ENCODE results near the gene ZNF629.

The ZNF629 gene

DNA sequence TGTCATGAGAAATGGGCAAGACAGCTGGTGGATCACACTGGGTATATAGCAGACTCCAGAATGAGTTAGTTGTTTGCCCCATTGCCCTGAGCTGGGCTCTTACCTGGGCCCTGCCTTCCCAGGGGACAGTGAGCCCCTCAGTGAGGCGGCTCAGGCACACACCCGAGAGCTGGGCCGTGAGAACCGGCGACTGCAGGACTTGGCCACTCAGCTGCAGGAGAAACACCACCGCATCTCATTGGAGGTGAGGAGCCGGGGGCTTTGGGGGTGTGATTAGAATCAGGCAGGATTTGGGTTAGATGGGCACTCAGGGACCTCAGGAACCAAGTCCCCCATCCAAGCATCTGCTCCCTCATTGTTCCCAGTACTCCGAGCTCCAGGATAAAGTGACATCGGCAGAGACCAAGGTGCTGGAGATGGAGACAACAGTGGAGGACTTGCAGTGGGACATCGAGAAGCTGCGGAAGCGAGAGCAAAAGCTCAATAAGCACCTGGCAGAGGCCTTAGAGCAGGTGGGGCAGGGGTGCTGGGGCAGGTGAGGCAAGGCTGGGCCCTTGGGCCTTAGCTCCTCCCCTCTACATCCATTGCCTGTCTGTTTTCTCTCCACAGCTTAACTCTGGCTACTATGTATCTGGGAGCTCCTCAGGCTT, 22.1 kb downstream of the ZNF629 start:
- Histone ChIP-seq H3K4me1 (ENCODE audit: insufficient read depth, low read length) (peaks cover 9% of the 10 kb centered on the region; the same call in 1 of the 2 replicates), H3K36me3 (ENCODE audit: insufficient read depth, low read length) (peaks cover 71% of the 10 kb centered on the region), H3K9me3 (ENCODE audit: insufficient read depth, low read depth, low read length) (no peaks in the 10 kb centered on the region), H3K9ac (ENCODE audit: low read depth, low read length) (no peak overlapping the region), H3K27ac (ENCODE audit: low read depth, low read length) (no peak overlapping the region), H3K27me3 (ENCODE audit: insufficient read depth, low read length) (no peaks in the 10 kb centered on the region), H3K4me3 (ENCODE audit: low read length) (no peak overlapping the region)
- WGBS: 92% methylated on average over 12 of the region's 12 CpGs

DNA sequence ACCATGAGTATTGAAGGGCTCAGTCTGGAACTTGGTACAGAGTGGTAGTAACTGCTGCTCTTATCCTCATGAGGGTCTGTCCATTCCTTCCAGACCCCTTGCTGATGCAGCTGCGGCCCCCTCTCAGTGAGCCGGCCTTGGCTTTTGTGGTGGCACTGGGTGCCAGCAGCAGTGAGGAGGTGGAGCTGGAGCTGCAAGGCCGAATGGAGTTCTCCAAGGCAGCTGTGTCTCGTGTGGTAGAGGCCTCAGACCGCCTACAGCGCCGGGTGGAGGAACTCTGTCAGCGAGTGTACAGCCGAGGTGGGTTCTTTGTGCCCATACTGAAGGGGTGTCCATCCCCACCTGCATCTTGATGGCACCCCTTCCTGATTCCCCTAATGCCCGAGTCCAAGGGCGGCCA, 22.9 kb downstream of the ZNF629 start:
- 95% methylated on average over 11 of the region's 11 CpGs for WGBS
- Histone ChIP-seq H3K9ac (ENCODE audit: low read depth, low read length) (no peak overlapping the region), H3K4me3 (ENCODE audit: low read length) (no peak overlapping the region; the same call in 1 of the 2 replicates), H3K4me1 (ENCODE audit: insufficient read depth, low read length) (peaks cover 9% of the 10 kb centered on the region; the same call in 1 of the 2 replicates), H3K36me3 (ENCODE audit: insufficient read depth, low read length) (peaks cover 69% of the 10 kb centered on the region), H3K9me3 (ENCODE audit: insufficient read depth, low read depth, low read length) (no peaks in the 10 kb centered on the region), H3K27me3 (ENCODE audit: insufficient read depth, low read length) (no peaks in the 10 kb centered on the region), H3K27ac (ENCODE audit: low read depth, low read length) (no peak overlapping the region)

DNA sequence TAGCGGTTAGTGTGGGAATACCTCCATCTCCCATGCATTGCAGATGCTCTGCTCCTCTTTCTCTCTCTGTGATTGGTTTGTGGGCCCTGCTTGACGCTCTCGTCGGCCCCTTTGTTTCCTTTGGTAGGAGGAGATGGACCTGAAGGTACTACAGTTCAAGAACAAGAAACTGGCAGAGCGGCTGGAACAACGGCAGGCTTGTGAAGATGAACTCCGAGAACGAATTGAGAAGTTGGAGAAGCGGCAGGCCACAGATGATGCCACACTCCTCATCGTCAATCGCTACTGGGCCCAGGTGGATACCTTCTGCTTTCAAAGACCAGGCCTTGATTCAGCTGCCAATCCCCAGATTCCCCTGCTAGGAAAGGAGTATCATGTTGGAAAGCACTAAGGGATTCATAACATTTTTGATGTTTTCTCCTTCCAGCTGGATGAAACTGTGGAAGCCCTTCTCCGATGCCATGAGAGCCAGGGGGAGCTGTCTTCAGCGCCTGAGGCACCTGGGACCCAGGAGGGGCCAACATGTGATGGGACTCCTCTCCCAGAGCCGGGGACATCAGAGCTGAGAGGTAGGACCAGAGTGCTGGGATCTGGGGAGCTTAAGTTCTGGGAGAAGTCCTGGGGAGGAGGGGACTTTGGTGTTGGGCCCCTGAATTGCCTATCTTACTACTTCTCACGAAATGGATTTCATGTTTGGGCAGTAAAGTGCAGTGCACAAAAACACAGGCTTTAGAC, 23.8 kb downstream of the ZNF629 start:
- peaks cover 60% of the 10 kb centered on the region for H3K36me3 ChIP-seq (ENCODE audit: insufficient read depth, low read length)
- peak overlapping the region; percentile 96 for H3K4me3 ChIP-seq (ENCODE audit: low read length)
- peak overlapping the region; percentile 91 for H3K9ac ChIP-seq (ENCODE audit: low read depth, low read length)
- peaks cover 9% of the 10 kb centered on the region; the same call in 1 of the 2 replicates for H3K4me1 ChIP-seq (ENCODE audit: insufficient read depth, low read length)
- WGBS: 80% methylated on average over 15 of the region's 15 CpGs
- H3K9me3 ChIP-seq (ENCODE audit: insufficient read depth, low read depth, low read length): no peaks in the 10 kb centered on the region
- no peaks in the 10 kb centered on the region for H3K27me3 ChIP-seq (ENCODE audit: insufficient read depth, low read length)
- H3K27ac ChIP-seq (ENCODE audit: low read depth, low read length): no peak overlapping the region

DNA sequence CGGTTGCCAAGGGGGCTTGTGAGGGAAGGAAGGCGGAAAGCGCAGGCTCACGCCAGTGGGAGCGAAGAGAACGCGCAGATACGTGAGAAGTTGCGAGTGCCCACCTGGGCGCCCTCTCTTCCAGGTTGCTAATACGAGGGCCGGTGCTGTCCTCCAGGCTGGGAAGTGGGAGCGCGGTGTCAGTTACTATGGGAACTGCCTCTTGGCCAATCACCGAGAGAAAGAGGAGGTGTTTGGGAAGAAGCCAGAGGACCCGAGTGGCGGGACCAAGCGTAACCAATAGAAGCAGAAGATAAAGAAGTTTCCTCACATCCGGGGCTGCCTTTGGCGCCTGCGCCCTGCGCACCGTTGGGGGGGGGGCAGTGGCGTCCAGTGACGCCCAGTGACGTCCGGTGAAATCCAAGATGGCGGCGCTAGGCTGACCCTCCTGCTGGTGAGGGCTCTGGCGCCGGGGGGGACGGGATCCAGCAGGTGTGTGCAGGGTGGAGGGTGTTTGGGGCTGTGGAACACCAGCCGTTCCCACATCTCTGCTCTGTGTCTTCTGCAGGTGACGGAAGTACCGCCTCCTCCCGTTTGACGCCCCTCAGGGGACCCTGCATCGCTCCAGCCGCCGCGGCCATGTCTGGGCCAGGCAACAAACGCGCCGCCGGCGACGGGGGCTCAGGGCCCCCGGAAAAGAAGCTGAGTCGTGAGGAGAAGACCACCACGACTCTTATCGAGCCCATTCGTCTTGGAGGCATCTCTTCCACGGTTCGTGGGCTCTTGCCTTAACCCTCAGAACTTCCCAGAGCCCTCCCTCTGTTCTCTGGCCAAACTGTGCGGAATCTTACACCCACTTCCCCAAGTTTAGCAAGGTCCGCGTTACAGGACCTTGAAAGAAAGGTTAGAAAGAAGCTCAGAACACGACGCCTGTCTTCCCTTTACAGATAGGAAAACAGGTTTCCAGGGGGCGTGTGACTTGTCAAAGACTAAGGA, 24.8 kb downstream of the ZNF629 start, which contains the start of the genes CFAP119 and RNF40:
Gene CFAP119, minus strand, starts transcription at position 135 of the 975 bp plus-strand sequence. CDS start 314 bp downstream, outside the sequence.
Gene RNF40, plus strand, starts transcription at position 395 of the 975 bp plus-strand sequence. Its CDS starts 224 bp downstream, at position 619.
- Histone ChIP-seq H3K4me1 (ENCODE audit: insufficient read depth, low read length) (peaks cover 9% of the 10 kb centered on the region; the same call in 1 of the 2 replicates), H3K27ac (ENCODE audit: low read depth, low read length) (peak within 1 kb of the TSS; percentile 60), H3K27me3 (ENCODE audit: insufficient read depth, low read length) (no peaks in the 10 kb centered on the region), H3K4me3 (ENCODE audit: low read length) (peak within 1 kb of the TSS; percentile 96), H3K9ac (ENCODE audit: low read depth, low read length) (peak within 1 kb of the TSS; percentile 91), H3K36me3 (ENCODE audit: insufficient read depth, low read length) (peaks cover 52% of the 10 kb centered on the region), H3K9me3 (ENCODE audit: insufficient read depth, low read depth, low read length) (no peaks in the 10 kb centered on the region)
- WGBS: 1% methylated on average over 60 of the region's 60 CpGs

DNA sequence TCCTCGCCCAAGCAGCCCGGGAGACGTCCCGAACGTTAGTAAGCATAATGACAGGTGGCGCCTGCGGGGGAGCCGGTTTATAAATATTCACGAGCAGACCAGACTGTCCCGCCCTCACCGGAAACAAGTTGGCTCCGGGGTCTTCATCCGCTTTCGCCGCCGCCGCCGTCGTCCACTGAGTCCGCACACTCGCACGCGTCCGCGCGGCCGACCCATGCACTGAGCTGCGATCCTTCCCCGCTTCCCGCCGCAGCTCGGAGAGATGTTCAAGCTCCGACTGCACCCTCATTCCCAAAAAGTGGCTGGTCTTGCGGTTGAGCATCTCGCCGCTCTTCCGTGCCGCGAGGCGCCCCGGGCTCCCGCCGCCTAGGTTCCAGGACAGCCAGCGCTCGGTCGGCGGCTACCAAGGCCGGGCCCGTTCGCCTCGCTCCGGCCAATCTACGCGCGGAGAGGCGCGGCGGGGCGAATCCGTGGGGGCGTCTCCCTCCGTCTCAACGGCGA, 25.5 kb downstream of the ZNF629 start:
- H3K9me3 ChIP-seq (ENCODE audit: insufficient read depth, low read depth, low read length): no peaks in the 10 kb centered on the region
- peak overlapping the region; percentile 96 for H3K4me3 ChIP-seq (ENCODE audit: low read length)
- peaks cover 52% of the 10 kb centered on the region for H3K36me3 ChIP-seq (ENCODE audit: insufficient read depth, low read length)
- peaks cover 9% of the 10 kb centered on the region; the same call in 1 of the 2 replicates for H3K4me1 ChIP-seq (ENCODE audit: insufficient read depth, low read length)
- peak overlapping the region; percentile 60; the same call in 1 of the 2 replicates for H3K27ac ChIP-seq (ENCODE audit: low read depth, low read length)
- no peaks in the 10 kb centered on the region for H3K27me3 ChIP-seq (ENCODE audit: insufficient read depth, low read length)
- H3K9ac ChIP-seq (ENCODE audit: low read depth, low read length): peak overlapping the region; percentile 62; the same call in 1 of the 2 replicates
- under 1% methylated on average over 64 of the region's 64 CpGs for WGBS

DNA sequence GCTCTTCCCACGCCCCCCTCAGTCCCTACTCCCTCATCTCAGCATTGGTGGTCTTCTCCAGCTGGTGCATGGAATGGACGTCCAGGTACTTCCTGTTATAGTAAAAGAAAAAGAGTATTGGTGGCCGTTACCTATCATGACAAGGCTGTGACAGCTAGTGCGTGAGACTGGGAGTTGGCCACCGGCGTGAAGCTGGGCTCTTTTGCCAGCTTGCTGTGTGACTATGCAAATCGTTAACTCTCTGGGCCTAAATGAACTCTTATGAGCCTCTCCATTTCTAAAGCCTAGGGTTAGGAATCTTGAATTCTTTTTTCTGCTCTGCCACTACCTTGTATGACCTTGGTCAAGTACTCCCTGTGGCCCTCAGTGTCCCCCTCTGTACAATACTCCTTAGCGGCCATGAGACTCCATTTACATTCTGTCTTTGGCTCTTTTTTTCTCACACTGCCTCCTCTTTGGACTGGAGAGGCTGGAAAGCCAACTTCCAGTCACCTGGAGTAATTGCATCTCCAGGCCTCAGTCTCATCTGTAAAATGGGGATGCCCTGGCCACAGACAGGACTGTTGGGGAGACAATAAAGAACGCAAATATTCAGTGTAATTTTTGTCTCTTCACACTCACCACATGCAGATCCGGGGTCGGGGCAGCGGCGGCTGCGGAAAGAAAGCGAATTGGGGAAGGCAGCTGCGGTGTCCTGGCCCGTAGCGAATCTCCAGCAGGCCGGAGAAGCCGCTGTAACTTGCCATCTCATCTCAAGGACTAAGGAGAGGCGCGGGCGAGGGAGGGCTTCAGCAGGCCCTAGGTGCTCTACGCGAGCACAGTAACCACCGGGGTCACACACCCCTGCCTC, 26.2 kb downstream of the ZNF629 start:
- peak overlapping the region; percentile 96 for H3K4me3 ChIP-seq (ENCODE audit: low read length)
- H3K36me3 ChIP-seq (ENCODE audit: insufficient read depth, low read length): peaks cover 52% of the 10 kb centered on the region
- no peaks in the 10 kb centered on the region for H3K27me3 ChIP-seq (ENCODE audit: insufficient read depth, low read length)
- peak overlapping the region; percentile 62; the same call in 1 of the 2 replicates for H3K9ac ChIP-seq (ENCODE audit: low read depth, low read length)
- 31% methylated on average over 26 of the region's 26 CpGs for WGBS
- H3K4me1 ChIP-seq (ENCODE audit: insufficient read depth, low read length): peaks cover 9% of the 10 kb centered on the region; the same call in 1 of the 2 replicates
- no peak overlapping the region for H3K27ac ChIP-seq (ENCODE audit: low read depth, low read length)
- no peaks in the 10 kb centered on the region for H3K9me3 ChIP-seq (ENCODE audit: insufficient read depth, low read depth, low read length)

DNA sequence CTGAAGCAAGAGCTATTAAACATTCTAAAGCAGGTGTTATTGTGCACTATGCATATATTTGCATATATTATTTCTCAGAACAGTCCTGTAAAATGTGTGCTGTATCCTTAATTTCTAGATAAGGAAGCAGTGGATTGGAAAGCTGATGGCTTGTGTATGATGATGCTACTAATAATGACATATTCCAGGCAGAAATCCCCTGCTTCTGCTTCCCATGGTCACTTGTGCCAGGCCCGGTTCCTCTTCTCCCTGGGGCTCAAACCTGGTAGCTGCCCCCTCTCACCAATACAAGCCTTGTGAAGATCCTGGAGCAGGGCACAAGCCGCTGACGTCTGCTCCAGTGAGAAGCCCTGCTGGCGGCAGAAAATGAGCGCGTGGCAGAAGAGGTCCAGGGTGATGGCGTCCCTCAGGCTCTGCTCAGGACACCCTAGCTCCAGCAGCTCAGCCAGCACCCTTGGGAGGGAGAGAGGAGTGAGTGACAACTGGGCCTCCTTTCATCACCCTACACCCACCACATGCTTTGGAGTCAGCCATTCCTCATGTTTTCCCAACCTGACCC, 26.9 kb downstream of the ZNF629 start:
- H3K36me3 ChIP-seq (ENCODE audit: insufficient read depth, low read length): peaks cover 50% of the 10 kb centered on the region
- H3K9ac ChIP-seq (ENCODE audit: low read depth, low read length): no peak overlapping the region
- H3K4me1 ChIP-seq (ENCODE audit: insufficient read depth, low read length): peaks cover 9% of the 10 kb centered on the region; the same call in 1 of the 2 replicates
- WGBS: 91% methylated on average over 7 of the region's 7 CpGs
- H3K4me3 ChIP-seq (ENCODE audit: low read length): no peak overlapping the region
- H3K27me3 ChIP-seq (ENCODE audit: insufficient read depth, low read length): no peaks in the 10 kb centered on the region
- H3K27ac ChIP-seq (ENCODE audit: low read depth, low read length): no peak overlapping the region
- H3K9me3 ChIP-seq (ENCODE audit: insufficient read depth, low read depth, low read length): no peaks in the 10 kb centered on the region

DNA sequence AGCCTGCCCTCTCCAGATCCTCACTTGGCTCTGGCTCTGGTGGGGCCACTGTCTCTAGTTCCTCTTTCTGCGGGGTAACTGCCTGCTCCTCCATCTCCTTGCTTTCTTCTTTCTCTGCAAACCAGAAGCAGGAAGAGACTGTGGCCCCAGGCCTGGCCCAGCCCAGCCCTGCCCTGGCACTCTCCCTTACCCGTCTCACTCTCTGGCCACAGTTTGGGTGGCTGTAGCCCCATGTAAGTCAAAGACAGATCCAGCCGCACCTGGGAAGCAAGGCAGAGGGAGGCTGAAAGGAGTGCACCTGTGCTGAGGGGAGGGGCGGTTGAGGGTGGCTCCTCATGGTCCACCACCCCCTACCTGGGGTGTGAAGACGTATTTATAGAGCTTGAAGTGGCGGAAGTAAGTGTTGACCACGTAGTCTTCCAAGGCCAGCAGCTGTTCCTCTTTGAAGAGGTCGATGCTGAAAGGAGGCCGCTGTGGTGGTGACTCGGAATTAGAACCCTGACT, 28.0 kb downstream of the ZNF629 start:
- Histone ChIP-seq H3K9ac (ENCODE audit: low read depth, low read length) (no peak overlapping the region), H3K27me3 (ENCODE audit: insufficient read depth, low read length) (no peaks in the 10 kb centered on the region), H3K36me3 (ENCODE audit: insufficient read depth, low read length) (peaks cover 49% of the 10 kb centered on the region), H3K9me3 (ENCODE audit: insufficient read depth, low read depth, low read length) (no peaks in the 10 kb centered on the region), H3K27ac (ENCODE audit: low read depth, low read length) (no peak overlapping the region), H3K4me1 (ENCODE audit: insufficient read depth, low read length) (peaks cover 9% of the 10 kb centered on the region; the same call in 1 of the 2 replicates), H3K4me3 (ENCODE audit: low read length) (no peak overlapping the region)
- WGBS: 92% methylated on average over 10 of the region's 10 CpGs

DNA sequence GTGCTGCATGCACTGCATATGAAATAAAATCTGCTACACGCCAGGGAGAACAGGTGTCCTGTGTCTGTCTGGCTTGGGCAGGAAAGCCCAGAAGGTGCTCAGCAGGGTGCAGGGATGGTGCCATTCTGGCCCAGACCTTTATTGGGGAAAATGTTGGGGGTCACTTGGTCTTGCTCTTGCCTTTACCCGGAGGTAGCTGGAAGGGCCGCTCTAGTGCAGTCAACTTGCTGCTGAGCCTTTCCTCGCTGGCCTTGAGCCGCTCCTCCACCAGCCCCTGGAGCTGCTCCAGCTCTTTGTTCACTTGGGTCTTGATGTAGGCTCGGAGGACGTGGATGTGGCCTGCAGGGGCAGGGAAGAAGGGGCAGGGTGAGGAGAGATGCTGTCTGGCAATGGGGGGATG, 29.7 kb downstream of the ZNF629 start:
- Histone ChIP-seq H3K27me3 (ENCODE audit: insufficient read depth, low read length) (no peaks in the 10 kb centered on the region), H3K27ac (ENCODE audit: low read depth, low read length) (no peak overlapping the region), H3K36me3 (ENCODE audit: insufficient read depth, low read length) (peaks cover 54% of the 10 kb centered on the region), H3K4me1 (ENCODE audit: insufficient read depth, low read length) (peaks cover 4% of the 10 kb centered on the region; the same call in 1 of the 2 replicates), H3K9me3 (ENCODE audit: insufficient read depth, low read depth, low read length) (no peaks in the 10 kb centered on the region), H3K9ac (ENCODE audit: low read depth, low read length) (no peak overlapping the region), H3K4me3 (ENCODE audit: low read length) (no peak overlapping the region)
- 92% methylated on average over 7 of the region's 7 CpGs for WGBS
